PC-9 (cell line): ENCODE measurements around the gene BIRC5. TPM values are rescaled to one million over a fixed set of nuclear protein-coding genes. Genes with fewer than 3 reads are reported as not detected.

Experiments
- BruUV-seq: library from RNA; stranded (reverse); fragments of 400-500 nt; replicated peaks from 2 replicates; lab custom pipeline; 2021; lab: Mats Ljungman, UMichigan
- CTCF ChIA-PET: fragments of 300-600 bp; sonication (Branson Sonifier 250); formaldehyde crosslinking; loops from one replicate; lab custom pipeline; 2022; ENCODE audit warnings: antibody characterized with exemption; lab: Charles Lee
- POLR2A ChIA-PET: fragments of 300-600 bp; sonication (Branson Sonifier 250); formaldehyde crosslinking; loops from one replicate; lab custom pipeline; 2022; ENCODE audit warnings: antibody characterized with exemption; ENCODE audit not compliant: unreplicated experiment; lab: Charles Lee
- DNase-seq, 2 experiments: peaks; one replicate each; pipeline versions ENCODE4 v3.0.0 to v3.0.0-alpha.2; 2015 to 2022; ENCODE audit warnings: mixed read lengths in 1 of 2
- H2AFZ ChIP-seq: fragments of 200-600 bp; sonication (generic); 2 replicates; pipeline ENCODE4 v1.8.1; 2017; ENCODE audit warnings: antibody characterized with exemption
- H3F3A ChIP-seq: fragments of 200-600 bp; sonication (generic); 2 replicates; pipeline ENCODE4 v1.8.1; 2017; ENCODE audit warnings: antibody characterized with exemption, mild to moderate bottlenecking, low read depth; ENCODE audit not compliant: insufficient read depth
- H3K27ac ChIP-seq: fragments of 200-600 bp; sonication (generic); 2 replicates; pipeline ENCODE4 v1.6.1; 2016; ENCODE audit warnings: mixed run types
- H3K27me3 ChIP-seq: fragments of 200-600 bp; sonication (generic); 2 replicates; pipeline ENCODE4 v1.6.1; 2016; ENCODE audit warnings: low read depth, mixed run types; ENCODE audit not compliant: insufficient read depth
- H3K36me3 ChIP-seq: fragments of 200-600 bp; sonication (generic); 2 replicates; pipeline ENCODE4 v1.6.1; 2016; ENCODE audit warnings: low read depth, mixed run types
- H3K4me1 ChIP-seq: fragments of 200-600 bp; sonication (generic); replicated peaks from 2 replicates; pipeline ENCODE4 v1.6.1; 2016; ENCODE audit warnings: mixed run types; ENCODE audit not compliant: insufficient read depth
- H3K4me2 ChIP-seq: fragments of 200-600 bp; sonication (generic); 2 replicates; pipeline ENCODE4 v1.6.1; 2017; ENCODE audit warnings: mixed run types
- H3K4me3 ChIP-seq: fragments of 200-600 bp; sonication (generic); 2 replicates; pipeline ENCODE4 v1.6.1; 2016; ENCODE audit warnings: mixed run types
- H3K79me2 ChIP-seq: fragments of 200-600 bp; sonication (generic); 2 replicates; pipeline ENCODE4 v1.6.1; 2017; ENCODE audit warnings: low read depth, mixed run types
- H3K9me2 ChIP-seq: fragments of 200-600 bp; sonication (generic); 2 replicates; pipeline ENCODE4 v1.8.1; 2017; ENCODE audit warnings: mild to moderate bottlenecking; ENCODE audit not compliant: insufficient read depth
- H3K9me3 ChIP-seq: fragments of 200-600 bp; sonication (generic); 2 replicates; pipeline ENCODE4 v1.8.1; 2016; ENCODE audit warnings: low read depth; ENCODE audit not compliant: insufficient read depth
- H4K20me1 ChIP-seq: fragments of 200-600 bp; sonication (generic); 2 replicates; pipeline ENCODE4 v1.8.1; 2017; ENCODE audit not compliant: insufficient read depth
- CTCF ChIP-seq: fragments of 200-600 bp; sonication (generic); conservative IDR thresholded peaks from 2 replicates; pipeline ENCODE4 v1.6.1; 2017; ENCODE audit warnings: mixed run types, antibody characterized with exemption, mild to moderate bottlenecking, moderate library complexity
- EZH2 ChIP-seq: fragments of 200-600 bp; sonication (generic); IDR thresholded peaks from 2 replicates; pipeline ENCODE4 v1.8.0; 2017; ENCODE audit warnings: antibody characterized with exemption, low read depth
- intact Hi-C: fragments of 100-400 bp; cut with micrococcal nuclease; formaldehyde crosslinking; loops from one replicate; pipeline ENCODE4 v1.10.0; 2022; ENCODE audit not compliant: unreplicated experiment
- total RNA-seq: library from RNA; stranded (reverse); gene quantifications from 2 replicates; pipeline ENCODE4 v1.2.3, GENCODE V29; 2021

The BIRC5 gene
- total RNA-seq, 1 experiment from 2014 or later, result 91.0 TPM

GRCh38 chr17:78267253-78268073, 53.4 kb downstream of the BIRC5 start:
- POLR2A ChIA-PET, result interaction anchor here (0.5 kb wide), 1 partner anchor 123 kb away, joined by 3 read pairs; no protein-coding TSS in a partner anchor
- Histone ChIP-seq H3K4me3 (no peak overlapping the region), H3K4me2 (no peak overlapping the region), H3K27ac (no peak overlapping the region), H3K79me2 (no peaks in the 10 kb centered on the region), H3K36me3 (no peaks in the 10 kb centered on the region), H4K20me1 (no peaks in the 10 kb centered on the region), H3K9me3 (no peaks in the 10 kb centered on the region), H2AFZ (no peak overlapping the region), H3K27me3 (peaks cover 8% of the 10 kb centered on the region), H3F3A (no peaks in the 10 kb centered on the region), H3K4me1 (no peaks in the 10 kb centered on the region), H3K9me2 (no peaks in the 10 kb centered on the region)
- no TSS peak for BruUV-seq
- DNase-seq, result no peak
- CTCF ChIA-PET, result no interaction called here
- TF ChIP-seq EZH2 (no peak), CTCF (no peak)
- intact Hi-C loops, result no loop called here

GRCh38 chr17:78268191-78268874, 54.3 kb downstream of the BIRC5 start:
- no peak for DNase-seq
- Histone ChIP-seq H3K9me3 (no peaks in the 10 kb centered on the region), H3K36me3 (no peaks in the 10 kb centered on the region), H3K27me3 (peaks cover 8% of the 10 kb centered on the region), H3K27ac (no peak overlapping the region), H2AFZ (no peak overlapping the region), H3K4me2 (no peak overlapping the region), H4K20me1 (no peaks in the 10 kb centered on the region), H3K79me2 (no peaks in the 10 kb centered on the region), H3K4me3 (no peak overlapping the region), H3F3A (no peaks in the 10 kb centered on the region), H3K4me1 (no peaks in the 10 kb centered on the region), H3K9me2 (no peaks in the 10 kb centered on the region)
- POLR2A ChIA-PET, result no interaction called here
- CTCF ChIA-PET, result interaction anchor here (0.7 kb wide), 1 partner anchor 42 kb away, joined by 4 read pairs; no protein-coding TSS in a partner anchor
- intact Hi-C loops, result no loop called here
- BruUV-seq, result no TSS peak
- TF ChIP-seq EZH2, result no peak
- TF ChIP-seq CTCF, result no peak

GRCh38 chr17:78268951-78269905, 55.2 kb downstream of the BIRC5 start:
- TF ChIP-seq EZH2 (no peak), CTCF (no peak)
- no peaks in the 10 kb centered on the region for H3K79me2 ChIP-seq
- no peaks in the 10 kb centered on the region for H3K9me2 ChIP-seq
- H3F3A ChIP-seq, result no peaks in the 10 kb centered on the region
- H3K27ac ChIP-seq, result no peak overlapping the region
- H3K9me3 ChIP-seq, result no peaks in the 10 kb centered on the region
- H4K20me1 ChIP-seq, result no peaks in the 10 kb centered on the region
- no peak overlapping the region for H3K4me2 ChIP-seq
- no peak overlapping the region for H2AFZ ChIP-seq
- H3K4me3 ChIP-seq, result no peak overlapping the region
- intact Hi-C loops, result no loop called here
- H3K4me1 ChIP-seq, result no peaks in the 10 kb centered on the region
- ChIA-PET POLR2A (no interaction called here), CTCF (interaction anchor here (0.7 kb wide), 1 partner anchor 41 kb away, joined by 4 read pairs; no protein-coding TSS in a partner anchor)
- no peaks in the 10 kb centered on the region for H3K36me3 ChIP-seq
- DNase-seq, result no peak
- BruUV-seq, result no TSS peak
- H3K27me3 ChIP-seq, result peaks cover 8% of the 10 kb centered on the region
